Astrocyte (in vitro differentiated cells and primary cell): ENCODE data around the gene BCS1L.

Experiments
- CTCF ChIP-seq: IDR thresholded peaks from 2 replicates; pipeline ENCODE4 v1.5.1; 2011; ENCODE audit warnings: low read depth, mild to moderate bottlenecking, inconsistent platforms, low read length, moderate library complexity; ENCODE audit not compliant: insufficient read depth
- EZH2 ChIP-seq: IDR thresholded peaks from 2 replicates; pipeline ENCODE4 v1.6.1; 2012; ENCODE audit warnings: mild to moderate bottlenecking, low read length, inconsistent platforms; ENCODE audit not compliant: insufficient read depth

DNA sequence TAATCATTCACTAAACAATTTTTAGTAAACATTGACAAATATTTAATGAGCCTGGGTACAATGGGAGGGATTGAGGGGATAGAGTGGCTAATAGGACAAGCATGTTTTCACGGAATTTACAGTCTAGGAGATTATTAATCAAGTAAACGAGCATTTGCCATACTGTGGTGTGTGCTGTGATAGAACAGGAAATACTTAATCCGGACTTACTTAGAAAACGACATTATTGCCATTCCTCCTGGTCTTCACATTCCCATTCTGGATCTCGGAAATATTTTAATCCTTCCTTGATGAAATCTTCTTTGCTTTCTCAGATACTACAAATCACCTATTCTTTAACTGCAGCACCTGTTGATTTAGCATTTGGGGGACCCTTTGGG, 52.1 kb downstream of the BCS1L start:
- TF ChIP-seq CTCF = no peak
- no peak for TF ChIP-seq EZH2
